Measurements from ENCODE around the gene TMEM139.

TMEM139 gene

GRCh38 chr7:143331179-143331801 is 46.5 kb downstream of the TMEM139 start:
- Mint-ChIP-seq H3K27ac (no peak overlapping the region), H3K36me3 (ENCODE audit: low read depth) (no peaks in the 10 kb centered on the region), H3K27me3 (ENCODE audit: low read depth) (peaks cover 32% of the 10 kb centered on the region), H3K4me3 (no peak overlapping the region), H3K9me3 (no peaks in the 10 kb centered on the region), H3K4me1 (ENCODE audit: low read depth) (peaks cover under 1% of the 10 kb centered on the region)
- no peak for DNase-seq (ENCODE audit: low spot score)

GRCh38 chr7:143334244-143334643 is 49.5 kb downstream of the TMEM139 start:
- Mint-ChIP-seq H3K4me1 (ENCODE audit: low read depth) (no peaks in the 10 kb centered on the region), H3K4me3 (no peak overlapping the region), H3K27me3 (ENCODE audit: low read depth) (peaks cover 51% of the 10 kb centered on the region), H3K27ac (no peak overlapping the region), H3K9me3 (no peaks in the 10 kb centered on the region), H3K36me3 (ENCODE audit: low read depth) (no peaks in the 10 kb centered on the region)
- no peak for DNase-seq (ENCODE audit: low spot score)

GRCh38 chr7:143337216-143337615 is 52.5 kb downstream of the TMEM139 start:
- no peaks in the 10 kb centered on the region for H3K4me1 Mint-ChIP-seq (ENCODE audit: low read depth)
- peaks cover 55% of the 10 kb centered on the region for H3K27me3 Mint-ChIP-seq (ENCODE audit: low read depth)
- DNase-seq (ENCODE audit: low spot score): no peak
- no peaks in the 10 kb centered on the region for H3K36me3 Mint-ChIP-seq (ENCODE audit: low read depth)
- no peak overlapping the region for H3K27ac Mint-ChIP-seq
- H3K9me3 Mint-ChIP-seq: no peaks in the 10 kb centered on the region
- H3K4me3 Mint-ChIP-seq: no peak overlapping the region

All from T-helper 2 cell treated with Interferon-gamma antibody and Interleukin-4, amounts not matched to agents 5 μg/mL and 100 μg/mL, for 36 hours (primary cell).